Endodermal cell (in vitro differentiated cells): ENCODE results near the gene SLC5A2. TPM values are rescaled to one million over a fixed set of nuclear protein-coding genes. Genes with fewer than 3 reads are reported as not detected.

Experiments used
- DNase-seq: peaks from one replicate; pipeline ENCODE4 v3.0.0-alpha.2; 2017
- H3K27ac ChIP-seq: 2 replicates; pipeline ENCODE4 v1.5.1; 2013; ENCODE audit warnings: mild to moderate bottlenecking, low read depth, low read length, moderate library complexity
- H3K27me3 ChIP-seq: 2 replicates; pipeline ENCODE4 v1.6.1; 2013; ENCODE audit warnings: mild to moderate bottlenecking, low read length, moderate library complexity; ENCODE audit not compliant: insufficient read depth, control insufficient read depth, poor library complexity, severe bottlenecking
- H3K36me3 ChIP-seq: 2 replicates; pipeline ENCODE4 v1.7.0; 2013; ENCODE audit warnings: mild to moderate bottlenecking, low read length, moderate library complexity; ENCODE audit not compliant: control insufficient read depth, insufficient read depth
- H3K4me1 ChIP-seq: one replicate; pipeline ENCODE4 v1.7.0; 2013; ENCODE audit warnings: low read length; ENCODE audit not compliant: control insufficient read depth, insufficient read depth
- H3K4me3 ChIP-seq: 2 replicates; pipeline ENCODE4 v1.5.1; 2013; ENCODE audit warnings: mild to moderate bottlenecking, low read length, moderate library complexity
- H3K9ac ChIP-seq: 2 replicates; pipeline ENCODE4 v1.6.1; 2013; ENCODE audit warnings: mild to moderate bottlenecking, low read length, moderate library complexity; ENCODE audit not compliant: poor library complexity, severe bottlenecking; ENCODE audit errors: extremely low read depth
- H3K9me3 ChIP-seq: 2 replicates; pipeline ENCODE4 v1.6.1; 2013; ENCODE audit warnings: mild to moderate bottlenecking, low read length, moderate library complexity; ENCODE audit not compliant: control insufficient read depth
- H3K27ac Mint-ChIP-seq: 2 replicates; pipeline ENCODE4 v1.8.0; 2020; ENCODE audit warnings: mixed read lengths
- H3K27me3 Mint-ChIP-seq: 2 replicates; pipeline ENCODE4 v1.8.0; 2021; ENCODE audit warnings: mild to moderate bottlenecking, mixed read lengths; ENCODE audit not compliant: insufficient read depth
- H3K36me3 Mint-ChIP-seq: 2 replicates; pipeline ENCODE4 v1.8.0; 2020; ENCODE audit warnings: low read depth, mixed read lengths
- H3K4me1 Mint-ChIP-seq: 2 replicates; pipeline ENCODE4 v1.8.0; 2020; ENCODE audit warnings: mixed read lengths
- H3K4me3 Mint-ChIP-seq: 2 replicates; pipeline ENCODE4 v1.8.0; 2020; ENCODE audit warnings: mild to moderate bottlenecking, moderate library complexity, mixed read lengths
- H3K9me3 Mint-ChIP-seq: 2 replicates; pipeline ENCODE4 v1.8.0; 2020; ENCODE audit warnings: mild to moderate bottlenecking, mixed read lengths
- CTCF ChIP-seq: fragments of 200-600 bp; sonication (generic); conservative IDR thresholded peaks from 2 replicates; pipeline ENCODE4 v1.5.0; 2021; ENCODE audit warnings: antibody characterized with exemption, mild to moderate bottlenecking
- WGBS, 2 experiments: methylation state at CpG; one replicate each; pipeline versions ENCODE4 v1.1.5 to v1.1.7; 2013; ENCODE audit warnings: missing lambda C conversion rate in 2 of 2, mixed read lengths in 1 of 2; ENCODE audit not compliant: insufficient coverage in 1 of 2, insufficient read length in 1 of 2; 5-methylcytosine and 5-hydroxymethylcytosine counted together
- total RNA-seq, 2 donors: library from RNA; stranded (reverse); fragmentation: NEBNext Ultra II Directional in 1 of 2; extraction: Animal tissue kit (Norgen Biotek cat#: 25700) in 1 of 2; gene quantifications; 2 replicates in 1 of 2; 3 replicates in 1 of 2; pipeline ENCODE4 v1.2.1, GENCODE V29; 2021

Gene SLC5A2
- total RNA-seq, 2 donors from 2014 or later = 0.22 to 0.24 TPM

DNA sequence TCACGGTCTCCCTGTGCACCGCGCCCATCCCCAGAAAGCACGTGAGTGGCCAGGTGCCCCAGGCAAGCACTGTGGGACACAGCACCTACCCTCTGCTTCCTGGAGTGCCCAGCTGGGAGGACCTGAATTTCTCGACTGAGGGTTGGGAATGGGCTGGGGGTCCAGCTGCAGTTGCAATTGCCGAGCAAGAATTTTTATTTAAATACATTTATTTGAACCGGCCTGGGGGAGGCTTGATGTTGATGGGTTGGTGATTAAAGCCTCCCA, 6.3 kb downstream of the SLC5A2 start:
- no peak for DNase-seq
- Mint-ChIP-seq H3K9me3 (no peaks in the 10 kb centered on the region), H3K36me3 (peaks cover 35% of the 10 kb centered on the region), H3K27me3 (peaks cover 58% of the 10 kb centered on the region), H3K27ac (no peak overlapping the region), H3K4me1 (peaks cover 10% of the 10 kb centered on the region), H3K4me3 (no peak overlapping the region)
- 93% methylated on average over 7 of the region's 7 CpGs; no CpG with 5 or more reads in 1 of the 2 experiments for WGBS, 2 experiments
- TF ChIP-seq CTCF = no peak
- H3K4me1 ChIP-seq = no peaks in the 10 kb centered on the region
- peaks cover 48% of the 10 kb centered on the region for H3K27me3 ChIP-seq
- no peak overlapping the region for H3K4me3 ChIP-seq
- no peaks in the 10 kb centered on the region for H3K9me3 ChIP-seq
- H3K9ac ChIP-seq = no peak overlapping the region
- no peak overlapping the region for H3K27ac ChIP-seq
- H3K36me3 ChIP-seq = no peaks in the 10 kb centered on the region

DNA sequence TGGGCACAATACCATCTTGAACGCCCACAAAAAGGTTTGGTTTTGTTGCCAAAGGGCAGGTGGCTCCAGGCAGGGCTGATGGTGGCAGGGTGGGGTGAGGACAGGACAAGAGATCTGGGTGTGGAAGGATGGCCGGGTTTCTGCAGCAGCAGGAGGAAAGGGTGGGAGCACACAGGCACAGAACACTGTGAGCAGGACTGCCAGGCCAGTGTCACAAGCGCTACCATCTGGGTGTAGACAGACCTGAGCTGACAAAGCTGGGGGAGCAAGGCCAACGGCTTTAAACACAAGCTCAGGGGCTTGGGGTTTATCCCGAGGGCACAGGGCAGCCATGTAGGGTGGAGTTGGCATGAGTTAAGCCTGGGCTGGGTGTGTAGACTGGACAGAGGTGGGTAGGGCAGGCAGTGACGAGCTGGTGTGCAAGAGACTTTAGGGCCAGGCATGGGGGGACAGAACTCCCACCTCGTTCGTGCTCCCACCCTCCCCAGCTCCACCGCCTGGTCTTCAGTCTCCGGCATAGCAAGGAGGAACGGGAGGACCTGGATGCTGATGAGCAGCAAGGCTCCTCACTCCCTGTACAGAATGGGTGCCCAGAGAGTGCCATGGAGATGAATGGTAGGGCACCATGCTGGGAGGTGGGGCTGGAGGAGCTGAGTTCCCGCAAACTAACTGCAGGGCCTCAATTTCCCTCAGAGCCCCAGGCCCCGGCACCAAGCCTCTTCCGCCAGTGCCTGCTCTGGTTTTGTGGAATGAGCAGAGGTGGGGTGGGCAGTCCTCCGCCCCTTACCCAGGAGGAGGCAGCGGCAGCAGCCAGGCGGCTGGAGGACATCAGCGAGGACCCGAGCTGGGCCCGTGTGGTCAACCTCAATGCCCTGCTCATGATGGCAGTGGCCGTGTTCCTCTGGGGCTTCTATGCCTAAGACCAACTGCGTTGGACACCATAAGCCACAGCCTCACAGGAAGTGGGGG, 7.0 kb downstream of the SLC5A2 start:
- no peaks in the 10 kb centered on the region for H3K36me3 ChIP-seq

DNA sequence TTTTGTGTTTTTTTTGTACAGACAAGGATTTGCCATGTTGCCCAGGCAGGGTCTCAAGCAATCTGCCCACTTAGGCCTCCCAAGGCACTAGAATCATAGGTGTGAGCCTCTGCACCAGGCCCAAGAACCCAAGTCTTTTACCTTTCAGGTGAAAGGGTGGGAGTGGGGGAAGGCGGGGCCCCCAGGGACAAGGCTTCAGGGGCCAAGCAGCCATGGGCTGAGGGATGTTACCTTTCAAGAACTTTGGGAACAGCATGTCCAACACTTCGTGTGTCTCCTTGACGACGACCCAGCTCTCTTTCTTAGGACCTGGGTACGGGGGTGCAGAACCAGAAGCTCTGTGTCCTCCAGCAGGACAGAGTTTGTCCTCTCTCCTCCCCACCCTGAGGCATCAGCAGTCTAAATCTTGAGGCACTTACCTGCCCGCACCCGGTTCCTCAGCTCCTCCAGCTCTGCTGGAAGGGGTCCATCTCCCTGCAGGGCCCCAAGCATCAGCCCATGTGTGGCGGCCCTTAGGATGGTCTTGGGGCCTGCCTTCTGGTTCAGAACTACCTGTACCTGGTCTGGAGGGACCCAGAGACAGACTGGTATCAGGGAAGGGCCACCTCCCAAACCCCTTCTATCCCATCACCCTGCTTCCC, 9.0 kb downstream of the SLC5A2 start:
- H3K4me3 Mint-ChIP-seq = no peak overlapping the region
- no peaks in the 10 kb centered on the region for H3K9me3 ChIP-seq
- H3K9me3 Mint-ChIP-seq = no peaks in the 10 kb centered on the region
- 90 to 91% methylated on average over 5 to 8 of the region's 8 CpGs for WGBS, 2 experiments
- no peak for TF ChIP-seq CTCF
- no peak overlapping the region for H3K27ac Mint-ChIP-seq
- no peak for DNase-seq
- H3K9ac ChIP-seq = no peak overlapping the region
- H3K27me3 Mint-ChIP-seq = peaks cover 31% of the 10 kb centered on the region
- H3K4me1 Mint-ChIP-seq = no peaks in the 10 kb centered on the region
- peaks cover 24% of the 10 kb centered on the region for H3K27me3 ChIP-seq
- H3K27ac ChIP-seq = no peak overlapping the region
- no peak overlapping the region for H3K4me3 ChIP-seq
- H3K4me1 ChIP-seq = no peaks in the 10 kb centered on the region
- peaks cover 49% of the 10 kb centered on the region for H3K36me3 Mint-ChIP-seq
- peaks cover 4% of the 10 kb centered on the region for H3K36me3 ChIP-seq

More for the DNA sequence above, 7.0 kb downstream of the SLC5A2 start:
- peaks cover 44% of the 10 kb centered on the region for H3K27me3 ChIP-seq
- H3K4me3 ChIP-seq = no peak overlapping the region
- H3K9me3 ChIP-seq = no peaks in the 10 kb centered on the region
- TF ChIP-seq CTCF = no peak
- Mint-ChIP-seq H3K36me3 (peaks cover 38% of the 10 kb centered on the region), H3K27me3 (peaks cover 51% of the 10 kb centered on the region), H3K4me3 (no peak overlapping the region), H3K4me1 (peaks cover 4% of the 10 kb centered on the region), H3K27ac (no peak overlapping the region), H3K9me3 (no peaks in the 10 kb centered on the region)
- H3K9ac ChIP-seq = no peak overlapping the region
- H3K4me1 ChIP-seq = no peaks in the 10 kb centered on the region
- H3K27ac ChIP-seq = no peak overlapping the region
- WGBS, 2 experiments = 94 to 100% methylated on average over 5 to 22 of the region's 22 CpGs
- no peak for DNase-seq
